ENCODE results near the gene TGFBRAP1. TPM values are rescaled to one million over a fixed set of nuclear protein-coding genes. Genes with fewer than 3 reads are reported as not detected.

TGFBRAP1 gene, protein sequence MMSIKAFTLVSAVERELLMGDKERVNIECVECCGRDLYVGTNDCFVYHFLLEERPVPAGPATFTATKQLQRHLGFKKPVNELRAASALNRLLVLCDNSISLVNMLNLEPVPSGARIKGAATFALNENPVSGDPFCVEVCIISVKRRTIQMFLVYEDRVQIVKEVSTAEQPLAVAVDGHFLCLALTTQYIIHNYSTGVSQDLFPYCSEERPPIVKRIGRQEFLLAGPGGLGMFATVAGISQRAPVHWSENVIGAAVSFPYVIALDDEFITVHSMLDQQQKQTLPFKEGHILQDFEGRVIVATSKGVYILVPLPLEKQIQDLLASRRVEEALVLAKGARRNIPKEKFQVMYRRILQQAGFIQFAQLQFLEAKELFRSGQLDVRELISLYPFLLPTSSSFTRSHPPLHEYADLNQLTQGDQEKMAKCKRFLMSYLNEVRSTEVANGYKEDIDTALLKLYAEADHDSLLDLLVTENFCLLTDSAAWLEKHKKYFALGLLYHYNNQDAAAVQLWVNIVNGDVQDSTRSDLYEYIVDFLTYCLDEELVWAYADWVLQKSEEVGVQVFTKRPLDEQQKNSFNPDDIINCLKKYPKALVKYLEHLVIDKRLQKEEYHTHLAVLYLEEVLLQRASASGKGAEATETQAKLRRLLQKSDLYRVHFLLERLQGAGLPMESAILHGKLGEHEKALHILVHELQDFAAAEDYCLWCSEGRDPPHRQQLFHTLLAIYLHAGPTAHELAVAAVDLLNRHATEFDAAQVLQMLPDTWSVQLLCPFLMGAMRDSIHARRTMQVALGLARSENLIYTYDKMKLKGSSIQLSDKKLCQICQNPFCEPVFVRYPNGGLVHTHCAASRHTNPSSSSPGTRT
- total RNA-seq (10 to 100 TPM; 18.5 to 19.1 TPM), total RNA-seq (40.6 to 74.4 reads per million in 2 donors)

DNA sequence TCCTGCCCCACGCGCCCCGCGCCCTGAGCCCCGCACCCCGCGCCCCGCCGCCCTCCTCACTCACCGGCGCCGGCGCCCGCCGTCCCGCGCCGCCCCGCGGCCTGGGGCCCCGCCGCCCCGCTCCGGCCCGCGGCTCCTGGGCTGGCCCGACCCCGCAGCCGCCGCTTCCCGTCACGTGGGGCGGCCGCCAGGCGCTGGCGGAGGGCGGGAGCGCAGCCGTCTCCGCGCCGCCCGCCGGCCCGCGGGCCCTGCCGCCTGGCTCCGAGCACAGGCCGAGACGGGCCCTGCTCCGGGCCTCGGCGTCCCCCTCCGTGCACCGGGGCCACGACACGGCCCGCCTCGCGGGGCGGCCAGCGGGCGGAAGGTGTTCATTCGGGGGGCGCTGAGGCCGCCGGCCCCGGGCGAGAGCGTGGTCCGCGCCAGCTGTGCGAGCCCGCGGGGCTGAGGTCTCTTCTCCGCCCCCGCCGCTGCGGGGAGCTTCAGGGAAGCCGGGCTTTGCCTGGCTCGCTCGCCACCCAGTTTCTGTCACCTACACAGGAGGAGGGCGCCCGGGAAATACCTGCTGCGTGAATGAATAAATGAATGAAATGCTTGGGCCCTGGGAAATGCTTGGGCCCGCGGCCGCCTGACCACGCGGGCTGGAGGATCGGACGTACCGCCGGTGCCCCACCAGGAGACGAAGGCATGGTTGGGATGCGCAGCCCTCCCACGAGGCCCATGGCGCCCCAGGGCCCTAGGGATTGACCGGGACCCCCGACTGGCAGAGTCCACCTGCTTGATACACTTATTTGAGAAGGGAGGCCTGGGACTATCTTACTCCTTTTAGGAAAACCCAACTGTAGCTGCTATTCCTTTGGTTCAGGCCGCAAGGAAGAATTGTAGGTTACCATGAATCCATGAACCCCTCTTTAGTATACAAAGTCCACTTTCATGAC lies at the start of gene TGFBRAP1:
Gene TGFBRAP1, minus strand, starts transcription at position 175 of the 935 bp plus-strand sequence. CDS start 21,434 bp downstream, outside the sequence.
- Mint-ChIP-seq H3K4me1 (peaks cover 23% of the 10 kb centered on the region), H3K27ac (peak within 1 kb of the TSS; percentile 95), H3K36me3 (ENCODE audit: low read depth) (no peaks in the 10 kb centered on the region), H3K4me3 (peak within 1 kb of the TSS; percentile 93), H3K27me3 (no peaks in the 10 kb centered on the region)
- peak; percentile 91 for ATAC-seq
- no peaks in the 10 kb centered on the region for H3K9me3 ChIP-seq (ENCODE audit: control insufficient read depth, low read length, poor library complexity, severe bottlenecking)
- peak; percentile 53 to 62 (median 55) for DNase-seq

- Mint-ChIP-seq H3K36me3 (ENCODE audit: low read depth) (no peaks in the 10 kb centered on the region), H3K27me3 (peaks cover 6% of the 10 kb centered on the region), H3K4me1 (peaks cover 10% of the 10 kb centered on the region), H3K4me3 (no peak overlapping the region), H3K27ac (no peak overlapping the region)
- DNase-seq (no peak), ATAC-seq (no peak)
- H3K9me3 ChIP-seq (ENCODE audit: control insufficient read depth, low read length, poor library complexity, severe bottlenecking) = no peaks in the 10 kb centered on the region
Observed at GRCh38 chr2:105378921-105379383, 49.4 kb upstream of the TGFBRAP1 start.

DNA sequence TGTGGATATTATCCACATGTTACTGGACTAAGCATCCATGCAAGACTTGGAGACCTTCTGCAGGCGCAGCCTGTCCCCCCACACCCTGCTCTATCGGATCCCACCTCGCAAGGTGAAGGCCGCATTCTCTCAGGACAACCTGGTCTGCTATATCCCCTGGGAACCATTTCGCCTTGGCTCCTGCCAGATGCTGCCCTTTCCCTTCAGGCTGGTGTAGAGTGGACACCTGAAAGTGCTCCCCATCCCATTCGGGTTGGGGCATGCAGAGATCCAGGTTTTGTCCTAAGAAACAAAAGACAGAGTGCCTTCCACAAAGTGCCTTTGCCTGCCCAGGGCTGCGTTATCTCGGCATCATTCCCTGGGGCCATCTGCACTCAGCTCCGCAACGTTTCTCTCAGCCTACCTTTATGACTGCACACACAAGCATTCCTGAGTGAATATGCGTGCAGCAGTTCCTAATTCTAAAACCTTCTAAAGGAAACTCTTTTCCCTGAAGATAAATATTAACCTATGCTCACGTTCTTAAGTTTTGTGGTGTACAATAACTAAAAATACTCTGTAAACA lies 48.8 kb upstream of the TGFBRAP1 start:
- peaks cover 13% of the 10 kb centered on the region for H3K4me1 Mint-ChIP-seq
- no peak overlapping the region for H3K27ac Mint-ChIP-seq
- H3K4me3 Mint-ChIP-seq = no peak overlapping the region
- H3K9me3 ChIP-seq (ENCODE audit: control insufficient read depth, low read length, poor library complexity, severe bottlenecking) = no peaks in the 10 kb centered on the region
- no peak for DNase-seq
- H3K27me3 Mint-ChIP-seq = peaks cover 6% of the 10 kb centered on the region
- H3K36me3 Mint-ChIP-seq (ENCODE audit: low read depth) = no peaks in the 10 kb centered on the region
- no peak for ATAC-seq

DNA sequence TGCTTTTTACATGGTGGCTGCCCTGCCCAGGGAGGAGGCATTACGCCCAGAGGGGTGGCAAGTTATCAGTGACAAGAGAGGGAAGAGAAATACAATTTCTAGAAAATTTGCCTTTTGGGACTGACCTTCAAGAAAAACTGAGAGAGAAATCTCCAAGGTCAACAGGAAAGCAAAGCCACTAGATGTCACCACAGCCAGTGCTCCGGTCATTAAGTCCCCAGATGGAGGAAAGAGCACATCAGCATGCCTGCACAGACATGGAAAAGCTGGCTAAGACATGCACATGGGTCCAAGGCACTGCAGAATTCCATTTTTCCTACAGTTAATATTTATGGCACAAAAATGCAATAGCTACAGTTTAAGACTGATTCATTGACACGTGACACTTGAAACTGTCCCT lies 48.3 kb upstream of the TGFBRAP1 start:
- ATAC-seq (no peak), DNase-seq (no peak)
- no peaks in the 10 kb centered on the region for H3K9me3 ChIP-seq (ENCODE audit: control insufficient read depth, low read length, poor library complexity, severe bottlenecking)
- H3K4me3 Mint-ChIP-seq = no peak overlapping the region
- peaks cover under 1% of the 10 kb centered on the region for H3K36me3 Mint-ChIP-seq (ENCODE audit: low read depth)
- peaks cover 11% of the 10 kb centered on the region for H3K27me3 Mint-ChIP-seq
- H3K4me1 Mint-ChIP-seq = peaks cover 18% of the 10 kb centered on the region
- H3K27ac Mint-ChIP-seq = no peak overlapping the region

- ATAC-seq (no peak), DNase-seq (no peak)
- no peak overlapping the region for H3K27ac Mint-ChIP-seq
- peaks cover 12% of the 10 kb centered on the region for H3K27me3 Mint-ChIP-seq
- H3K9me3 ChIP-seq (ENCODE audit: control insufficient read depth, low read length, poor library complexity, severe bottlenecking) = no peaks in the 10 kb centered on the region
- H3K4me1 Mint-ChIP-seq = peaks cover 20% of the 10 kb centered on the region
- no peak overlapping the region for H3K4me3 Mint-ChIP-seq
- peaks cover 2% of the 10 kb centered on the region for H3K36me3 Mint-ChIP-seq (ENCODE audit: low read depth)
Observed at GRCh38 chr2:105376789-105377240, 47.3 kb upstream of the TGFBRAP1 start.

DNA sequence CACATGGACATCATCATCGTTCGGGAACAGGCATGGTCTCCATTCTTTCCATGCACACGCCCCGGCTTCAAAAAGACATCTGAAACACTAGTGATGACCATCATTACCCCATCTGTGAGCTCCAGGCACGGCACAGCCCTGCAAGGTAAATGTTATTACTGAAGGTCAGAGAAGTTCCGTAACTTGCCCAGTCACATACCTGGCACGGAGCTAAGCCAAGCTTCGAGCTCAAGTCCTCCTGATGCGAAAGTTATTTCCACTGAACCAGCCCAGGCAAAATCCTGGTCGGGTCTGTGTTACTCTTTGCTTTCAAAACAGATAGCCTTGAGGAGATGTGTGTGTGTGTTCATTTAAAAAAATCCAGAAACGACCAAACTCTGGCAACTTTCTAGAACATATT lies 46.5 kb upstream of the TGFBRAP1 start:
- H3K27me3 Mint-ChIP-seq = peaks cover 12% of the 10 kb centered on the region
- H3K27ac Mint-ChIP-seq = no peak overlapping the region
- peaks cover 2% of the 10 kb centered on the region for H3K36me3 Mint-ChIP-seq (ENCODE audit: low read depth)
- ATAC-seq (no peak), DNase-seq (no peak)
- no peaks in the 10 kb centered on the region for H3K9me3 ChIP-seq (ENCODE audit: control insufficient read depth, low read length, poor library complexity, severe bottlenecking)
- H3K4me1 Mint-ChIP-seq = peaks cover 20% of the 10 kb centered on the region
- no peak overlapping the region for H3K4me3 Mint-ChIP-seq

DNA sequence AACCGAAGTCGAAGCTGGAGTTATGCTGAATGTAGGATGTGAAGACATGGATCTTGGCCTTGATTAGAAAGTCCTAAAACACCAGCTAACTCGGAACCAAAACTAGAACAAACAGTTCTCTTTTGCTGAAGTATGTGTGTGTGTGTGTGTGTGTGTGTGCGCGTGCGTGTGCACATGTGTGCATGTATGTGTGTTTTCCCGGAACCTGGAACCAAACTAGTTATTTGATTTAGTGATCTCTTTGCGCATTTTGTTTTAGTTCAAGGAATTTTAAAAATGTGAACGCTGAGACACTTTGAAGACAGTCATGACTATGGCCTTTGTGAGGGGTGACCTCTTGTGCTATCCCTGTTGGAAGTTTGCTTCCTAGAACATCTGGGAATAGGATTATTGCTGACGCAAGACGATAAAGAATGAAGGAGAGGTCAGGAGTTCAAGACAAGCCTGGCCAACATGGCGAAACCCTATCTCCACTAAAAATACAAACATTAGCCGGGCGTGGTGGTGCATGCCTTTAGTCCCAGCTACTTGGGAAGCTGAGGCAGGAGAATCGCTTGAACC lies 45.5 kb upstream of the TGFBRAP1 start:
- Mint-ChIP-seq H3K4me1 (peaks cover 19% of the 10 kb centered on the region), H3K27me3 (peaks cover 14% of the 10 kb centered on the region), H3K27ac (no peak overlapping the region), H3K36me3 (ENCODE audit: low read depth) (peaks cover 2% of the 10 kb centered on the region), H3K4me3 (no peak overlapping the region)
- ATAC-seq (no peak), DNase-seq (no peak)
- H3K9me3 ChIP-seq (ENCODE audit: control insufficient read depth, low read length, poor library complexity, severe bottlenecking) = no peaks in the 10 kb centered on the region

DNA sequence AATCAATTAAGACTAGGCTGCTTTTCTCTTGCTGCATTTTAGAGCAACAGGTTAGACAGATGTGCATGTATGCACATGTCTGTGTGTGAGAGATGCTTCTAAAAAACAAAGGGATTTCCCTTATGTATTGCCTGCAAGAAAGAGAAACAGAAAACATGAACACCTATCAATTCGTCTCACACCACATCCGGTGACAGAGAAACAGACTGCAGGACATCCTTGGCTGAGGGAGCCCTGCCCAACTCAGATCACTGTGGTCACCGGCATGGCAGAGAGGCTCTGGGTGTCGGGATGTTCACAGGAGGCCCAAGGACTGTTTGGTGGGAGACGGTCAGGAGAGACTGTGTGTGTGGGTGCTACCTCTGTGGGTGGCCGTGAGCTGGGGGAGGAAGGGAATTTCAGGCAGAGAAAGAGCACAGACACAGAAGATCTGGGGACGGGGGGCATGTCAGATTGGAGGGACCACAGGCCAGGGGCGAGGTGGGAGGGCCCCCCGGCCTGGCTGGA lies 44.4 kb upstream of the TGFBRAP1 start:
- ATAC-seq (peak; percentile 27), DNase-seq (no peak)
- peaks cover 2% of the 10 kb centered on the region for H3K36me3 Mint-ChIP-seq (ENCODE audit: low read depth)
- no peaks in the 10 kb centered on the region for H3K9me3 ChIP-seq (ENCODE audit: control insufficient read depth, low read length, poor library complexity, severe bottlenecking)
- peaks cover 14% of the 10 kb centered on the region for H3K27me3 Mint-ChIP-seq
- peak overlapping the region; percentile 74 for H3K27ac Mint-ChIP-seq
- H3K4me1 Mint-ChIP-seq = peaks cover 21% of the 10 kb centered on the region
- peak overlapping the region; percentile 77 for H3K4me3 Mint-ChIP-seq

GRCh38 chr2:105373344-105373781 lies 43.8 kb upstream of the TGFBRAP1 start:
- Mint-ChIP-seq H3K27me3 (peaks cover 14% of the 10 kb centered on the region), H3K27ac (peak overlapping the region; percentile 77), H3K4me3 (peak overlapping the region; percentile 77), H3K36me3 (ENCODE audit: low read depth) (peaks cover 2% of the 10 kb centered on the region), H3K4me1 (peaks cover 21% of the 10 kb centered on the region)
- no peaks in the 10 kb centered on the region for H3K9me3 ChIP-seq (ENCODE audit: control insufficient read depth, low read length, poor library complexity, severe bottlenecking)
- ATAC-seq (no peak), DNase-seq (no peak)

DNA sequence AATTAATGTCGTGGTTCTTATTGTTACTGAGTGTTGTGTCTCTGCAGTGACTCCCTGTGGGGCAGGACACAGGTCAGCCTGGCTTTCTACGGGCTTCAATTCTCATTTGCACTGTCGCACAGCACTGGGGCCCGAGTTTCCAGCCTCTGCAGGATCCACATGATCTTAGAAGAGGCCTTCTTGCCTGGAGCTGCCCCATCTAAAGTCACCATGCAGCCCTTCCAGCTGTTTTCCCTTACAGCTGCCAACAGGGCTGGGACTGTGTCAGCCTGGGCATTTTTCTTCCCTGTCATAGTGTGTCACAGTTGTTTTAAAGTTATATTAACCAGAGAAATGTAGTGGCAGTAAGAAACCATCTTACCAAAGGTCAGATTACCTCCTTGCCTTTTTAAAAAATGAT lies 42.3 kb upstream of the TGFBRAP1 start:
- no peaks in the 10 kb centered on the region for H3K9me3 ChIP-seq (ENCODE audit: control insufficient read depth, low read length, poor library complexity, severe bottlenecking)
- Mint-ChIP-seq H3K36me3 (ENCODE audit: low read depth) (peaks cover 4% of the 10 kb centered on the region), H3K4me1 (peaks cover 21% of the 10 kb centered on the region), H3K4me3 (no peak overlapping the region), H3K27ac (no peak overlapping the region), H3K27me3 (peaks cover 14% of the 10 kb centered on the region)
- DNase-seq (no peak), ATAC-seq (no peak)

DNA sequence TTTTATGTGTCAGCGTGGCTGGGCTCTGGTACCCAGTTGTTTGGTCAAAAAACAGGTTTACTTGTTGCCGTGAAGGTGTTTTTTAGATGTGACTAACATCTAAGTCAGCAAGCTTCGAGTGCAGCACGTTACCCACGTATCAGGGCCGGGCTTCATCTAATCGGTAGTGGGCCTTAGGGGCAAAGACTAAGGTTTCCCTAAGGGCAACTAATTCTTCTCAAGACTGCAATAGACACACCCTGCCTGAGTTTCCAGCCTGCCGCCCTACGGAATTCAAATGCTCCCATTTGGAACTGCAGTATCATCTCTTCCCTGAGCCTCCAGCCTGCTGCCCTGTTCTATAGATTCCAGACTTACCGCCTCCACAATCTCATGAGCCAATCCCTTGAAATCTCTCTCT lies 41.6 kb upstream of the TGFBRAP1 start:
- Mint-ChIP-seq H3K27me3 (peaks cover 14% of the 10 kb centered on the region), H3K4me3 (no peak overlapping the region), H3K36me3 (ENCODE audit: low read depth) (peaks cover 4% of the 10 kb centered on the region), H3K4me1 (peaks cover 21% of the 10 kb centered on the region), H3K27ac (no peak overlapping the region)
- H3K9me3 ChIP-seq (ENCODE audit: control insufficient read depth, low read length, poor library complexity, severe bottlenecking) = no peaks in the 10 kb centered on the region
- DNase-seq = no peak
- ATAC-seq = no peak
